ENCODE data around the gene DMD.
A peak's percentile ranks its signal among the peaks of the same experiment; 100 is the strongest.

Gene DMD

GRCh38 chrX:31190221-31190975 lies 2021.0 kb downstream of the DMD start:
- in situ Hi-C loops (cut with MboI; ENCODE audit: low pct_unique_long_range_greater_than_20kb, low sequenced_read_pairs) = no loop called here
- DNase-seq = no peak

DNA sequence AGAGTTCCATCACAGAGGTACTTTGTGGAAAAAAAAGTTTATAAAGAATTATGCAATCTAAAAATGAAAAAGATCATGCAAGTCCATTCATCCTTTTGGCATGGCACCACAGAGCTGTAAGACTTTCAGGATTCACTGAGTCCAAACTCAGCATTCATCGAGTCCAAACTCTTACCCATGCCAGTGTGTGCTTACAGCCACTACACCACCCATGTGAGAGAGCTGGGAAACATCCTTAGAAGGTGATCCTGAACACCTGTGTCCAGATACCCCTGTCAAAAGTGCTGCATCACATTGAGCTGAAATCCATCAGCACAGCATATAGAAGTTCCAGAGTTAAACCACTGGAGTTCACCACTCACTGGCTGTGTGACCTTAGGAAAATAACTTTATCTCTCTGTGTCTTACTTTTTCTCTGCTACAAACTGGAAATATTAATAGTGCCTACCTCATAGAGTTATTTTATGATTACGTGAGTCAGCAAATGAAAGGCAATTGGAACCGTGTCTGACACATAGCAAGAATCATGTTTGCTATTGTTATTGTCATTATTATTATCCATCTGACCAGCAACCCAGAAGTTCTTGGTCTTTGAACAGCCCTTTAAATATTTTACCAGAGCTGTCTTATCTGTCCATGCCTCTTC lies 2024.5 kb downstream of the DMD start:
- in situ Hi-C loops (cut with MboI; ENCODE audit: low pct_unique_long_range_greater_than_20kb, low sequenced_read_pairs) = no loop called here

DNA sequence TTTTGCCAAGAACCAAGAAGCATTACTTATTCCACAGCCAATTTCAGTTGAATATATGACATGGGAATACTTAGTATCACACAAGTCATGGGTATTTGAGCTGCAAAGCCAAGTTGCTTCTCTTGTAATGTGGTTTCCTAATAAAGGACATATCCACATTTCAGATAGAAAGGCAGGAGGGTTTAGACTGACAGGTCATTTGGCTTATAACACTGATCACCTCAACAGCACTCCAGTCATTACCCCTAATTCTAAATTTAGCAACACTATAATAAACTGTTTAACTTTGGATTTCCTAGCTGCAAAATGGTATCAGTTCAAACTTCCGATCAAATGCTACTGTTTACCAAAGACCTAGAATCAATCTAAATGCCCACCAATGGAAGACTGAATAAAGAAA lies 2025.5 kb downstream of the DMD start:
- DNase-seq = no peak
- in situ Hi-C loops (cut with MboI; ENCODE audit: low pct_unique_long_range_greater_than_20kb, low sequenced_read_pairs) = no loop called here

More for the DNA sequence above, 2024.5 kb downstream of the DMD start:
- DNase-seq = no peak

GRCh38 chrX:31181377-31182000 lies 2029.9 kb downstream of the DMD start:
- in situ Hi-C loops (cut with MboI; ENCODE audit: low pct_unique_long_range_greater_than_20kb, low sequenced_read_pairs) = no loop called here
- DNase-seq = no peak

DNA sequence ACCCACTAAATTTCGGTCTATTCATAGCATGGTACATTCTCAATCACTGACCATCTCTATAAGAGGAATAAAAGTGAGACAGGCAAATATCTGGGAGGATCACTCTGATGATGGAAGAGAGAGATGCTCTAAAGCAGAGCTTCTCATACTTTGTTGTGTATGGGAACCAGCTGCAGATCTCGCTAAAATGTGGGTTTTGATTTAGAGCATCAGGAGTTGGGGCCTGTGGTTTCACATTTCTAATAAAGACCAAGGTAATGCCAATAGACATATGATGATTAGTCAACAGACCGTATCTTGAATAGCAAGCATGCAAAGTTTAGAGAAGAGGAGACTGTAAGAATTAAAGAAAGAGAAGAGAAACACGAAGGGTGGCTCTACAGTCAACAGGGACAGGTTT lies 2032.1 kb downstream of the DMD start:
- no peak for DNase-seq
- in situ Hi-C loops (cut with MboI; ENCODE audit: low pct_unique_long_range_greater_than_20kb, low sequenced_read_pairs) = no loop called here

DNA sequence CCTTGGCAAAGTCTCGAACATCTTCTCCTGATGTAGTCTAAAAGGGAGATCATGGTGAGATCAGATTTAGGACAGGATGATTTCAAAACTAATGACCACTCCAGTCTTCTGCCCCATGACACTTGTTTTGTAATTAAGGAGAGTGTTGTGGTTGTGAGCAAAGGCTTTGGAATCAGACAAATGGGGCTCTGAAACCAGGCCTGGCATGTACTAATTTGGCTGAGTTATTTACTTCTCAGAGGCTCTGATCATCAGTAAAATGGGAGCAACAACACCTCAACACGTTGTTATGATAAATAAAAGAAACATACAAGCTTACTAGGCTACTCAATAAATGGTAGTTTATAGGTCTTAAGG lies 2032.6 kb downstream of the DMD start:
- DNase-seq = no peak
- in situ Hi-C loops (cut with MboI; ENCODE audit: low pct_unique_long_range_greater_than_20kb, low sequenced_read_pairs) = no loop called here

GRCh38 chrX:31178064-31178768 lies 2033.1 kb downstream of the DMD start:
- in situ Hi-C loops (cut with MboI; ENCODE audit: low pct_unique_long_range_greater_than_20kb, low sequenced_read_pairs) = no loop called here
- no peak for DNase-seq

GRCh38 chrX:31170792-31171191 lies 2040.6 kb downstream of the DMD start:
- DNase-seq = no peak
- in situ Hi-C loops (cut with MboI; ENCODE audit: low pct_unique_long_range_greater_than_20kb, low sequenced_read_pairs) = no loop called here

DNA sequence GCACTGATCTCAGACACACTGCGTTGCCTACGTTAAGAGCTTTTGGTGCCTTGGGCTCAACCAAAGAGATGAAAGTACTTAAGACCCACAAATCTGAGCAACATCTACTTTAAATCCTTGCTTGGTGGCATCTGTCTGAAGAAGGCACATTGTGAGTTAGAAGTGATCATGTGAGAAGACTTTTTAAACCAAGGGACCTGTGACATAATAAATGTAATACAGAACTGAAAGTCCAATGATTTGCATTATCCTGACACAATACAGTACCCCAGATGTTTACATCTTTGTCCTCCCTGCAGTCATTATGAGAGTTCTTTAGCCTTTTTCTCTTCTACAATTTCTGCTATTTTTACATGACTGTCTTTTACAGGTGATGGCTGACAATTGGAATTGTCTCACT lies 2042.8 kb downstream of the DMD start:
- in situ Hi-C loops (cut with MboI; ENCODE audit: low pct_unique_long_range_greater_than_20kb, low sequenced_read_pairs) = no loop called here
- no peak for DNase-seq

- in situ Hi-C loops (cut with MboI; ENCODE audit: low pct_unique_long_range_greater_than_20kb, low sequenced_read_pairs) = no loop called here
Observed at GRCh38 chrX:31166832-31167231, 2044.5 kb downstream of the DMD start.

GRCh38 chrX:31166416-31166815 lies 2044.9 kb downstream of the DMD start:
- DNase-seq = no peak
- in situ Hi-C loops (cut with MboI; ENCODE audit: low pct_unique_long_range_greater_than_20kb, low sequenced_read_pairs) = no loop called here

More at GRCh38 chrX:31166832-31167231, 2044.5 kb downstream of the DMD start:
- DNase-seq = no peak

- no peak for DNase-seq
- in situ Hi-C loops (cut with MboI; ENCODE audit: low pct_unique_long_range_greater_than_20kb, low sequenced_read_pairs) = no loop called here
Observed at GRCh38 chrX:31165241-31166035, 2045.9 kb downstream of the DMD start.

DNA sequence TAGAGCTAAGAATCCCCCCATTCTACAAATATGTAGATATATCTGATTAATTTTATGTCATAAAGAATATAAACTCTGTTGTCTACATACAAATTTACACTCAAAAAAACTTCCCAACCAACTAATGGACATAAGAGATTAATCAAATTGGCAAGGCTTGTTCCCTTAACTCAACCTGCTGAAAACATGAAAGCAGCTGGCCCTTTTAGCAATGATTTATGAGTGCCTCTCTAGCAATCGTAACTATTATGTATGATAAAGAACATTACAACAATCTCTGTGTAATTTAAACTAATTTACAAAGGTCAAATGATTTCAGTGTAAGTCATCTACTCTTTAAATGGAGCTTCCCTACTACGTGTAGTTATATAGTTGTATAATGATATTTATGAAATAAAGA lies 2056.4 kb downstream of the DMD start:
- DNase-seq = no peak
- in situ Hi-C loops (cut with MboI; ENCODE audit: low pct_unique_long_range_greater_than_20kb, low sequenced_read_pairs) = no loop called here

DNA sequence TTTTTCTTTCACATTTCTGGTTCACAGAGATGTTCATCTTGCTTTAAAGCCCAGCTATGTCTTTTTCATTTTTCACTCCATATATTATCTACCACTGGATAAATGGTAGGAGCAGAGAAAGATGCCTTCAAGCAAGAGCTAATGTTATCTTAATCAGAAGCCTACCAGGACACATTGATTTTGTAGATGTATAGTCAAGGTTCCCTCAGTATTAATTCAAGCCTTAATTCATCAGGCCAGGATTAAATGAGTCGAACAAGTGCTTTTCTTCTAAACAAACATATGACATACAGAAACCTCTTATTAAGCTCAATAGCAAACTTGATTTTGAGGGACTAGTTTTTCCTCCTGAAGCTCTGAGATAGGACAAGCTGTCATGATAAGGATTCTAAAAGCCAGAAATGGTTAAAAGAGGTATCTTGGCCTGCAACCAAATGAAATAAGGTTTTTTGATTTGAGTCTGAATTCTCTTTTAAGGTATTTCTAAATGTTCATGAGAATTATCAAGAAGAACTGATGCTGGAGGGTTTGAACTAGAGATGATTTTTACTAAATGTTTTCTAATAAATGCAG lies 2057.8 kb downstream of the DMD start:
- DNase-seq = no peak
- in situ Hi-C loops (cut with MboI; ENCODE audit: low pct_unique_long_range_greater_than_20kb, low sequenced_read_pairs) = no loop called here

- in situ Hi-C loops (cut with MboI; ENCODE audit: low pct_unique_long_range_greater_than_20kb, low sequenced_read_pairs) = no loop called here
- DNase-seq = no peak
Observed at GRCh38 chrX:31147175-31147574, 2064.2 kb downstream of the DMD start.

GRCh38 chrX:31139961-31140360 lies 2071.4 kb downstream of the DMD start:
- in situ Hi-C loops (cut with MboI; ENCODE audit: low pct_unique_long_range_greater_than_20kb, low sequenced_read_pairs) = no loop called here

DNA sequence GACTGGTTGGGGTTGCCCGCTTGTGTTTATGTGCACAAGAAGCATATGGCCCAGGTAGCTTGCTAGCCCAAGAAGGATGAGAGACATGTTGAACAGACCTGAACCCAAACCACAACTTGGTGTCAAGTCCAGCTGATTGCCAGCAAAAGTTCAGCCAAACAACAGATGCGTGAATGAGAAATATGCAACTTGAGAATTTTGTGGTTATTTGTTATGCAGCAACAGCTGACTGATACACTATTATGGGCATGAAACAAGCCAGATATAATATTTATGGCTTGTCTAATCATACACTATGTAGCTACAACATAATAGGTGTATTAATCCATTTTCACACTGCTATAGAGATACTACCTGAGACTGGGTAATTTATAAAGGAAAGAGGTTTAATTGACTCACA lies 2073.2 kb downstream of the DMD start:
- DNase-seq = no peak
- in situ Hi-C loops (cut with MboI; ENCODE audit: low pct_unique_long_range_greater_than_20kb, low sequenced_read_pairs) = no loop called here

More at GRCh38 chrX:31139961-31140360, 2071.4 kb downstream of the DMD start:
- DNase-seq = no peak

DNA sequence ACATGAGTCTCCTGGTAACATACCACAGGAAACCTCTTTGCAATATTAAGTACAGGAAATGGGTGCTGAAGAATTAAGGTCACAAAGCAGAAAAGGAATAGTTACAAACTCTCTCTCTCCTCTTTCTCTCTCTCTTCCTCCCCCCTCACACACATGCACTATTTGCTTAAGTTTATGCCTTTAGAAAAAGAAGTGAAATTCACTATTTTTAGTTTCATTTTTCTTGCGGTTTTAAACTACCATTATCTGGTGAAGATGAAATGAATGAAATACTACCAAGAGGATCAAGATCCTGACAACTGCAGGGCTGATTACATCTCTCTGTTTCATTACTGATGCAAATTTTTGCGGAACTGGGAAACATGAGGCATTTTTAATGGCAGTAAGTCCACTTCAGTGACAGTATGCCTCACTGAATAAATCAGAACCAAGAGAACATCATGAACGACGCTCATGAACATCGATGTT lies 2075.2 kb downstream of the DMD start:
- DNase-seq = peak; percentile 85
- in situ Hi-C loops (cut with MboI; ENCODE audit: low pct_unique_long_range_greater_than_20kb, low sequenced_read_pairs) = no loop called here

DNA sequence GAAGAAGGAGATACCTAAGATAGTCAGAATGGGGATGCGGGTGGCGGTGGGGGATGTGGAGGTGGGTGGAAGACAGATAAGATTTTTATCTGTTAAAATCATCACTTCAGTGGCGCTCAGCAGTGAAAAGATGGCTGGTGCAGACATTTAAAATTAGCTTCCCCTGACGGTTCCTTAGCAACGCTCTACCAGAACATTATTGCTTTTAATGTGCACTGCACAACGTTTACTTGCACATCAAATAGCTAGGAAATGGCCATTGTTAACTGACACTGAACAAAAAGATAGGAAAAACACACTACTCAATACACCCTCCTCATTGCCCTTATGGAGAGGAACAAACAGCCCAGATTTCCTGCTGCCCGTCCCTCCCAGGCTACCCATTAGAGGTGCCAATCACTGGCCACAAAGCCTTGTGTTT lies 2078.5 kb downstream of the DMD start:
- in situ Hi-C loops (cut with MboI; ENCODE audit: low pct_unique_long_range_greater_than_20kb, low sequenced_read_pairs) = no loop called here
- DNase-seq = peak; percentile 78

All from KBM-7 (cell line).